ENCODE data around the gene LRIT3.
A peak's percentile ranks its signal among the peaks of the same experiment; 100 is the strongest.

LRIT3 gene, protein sequence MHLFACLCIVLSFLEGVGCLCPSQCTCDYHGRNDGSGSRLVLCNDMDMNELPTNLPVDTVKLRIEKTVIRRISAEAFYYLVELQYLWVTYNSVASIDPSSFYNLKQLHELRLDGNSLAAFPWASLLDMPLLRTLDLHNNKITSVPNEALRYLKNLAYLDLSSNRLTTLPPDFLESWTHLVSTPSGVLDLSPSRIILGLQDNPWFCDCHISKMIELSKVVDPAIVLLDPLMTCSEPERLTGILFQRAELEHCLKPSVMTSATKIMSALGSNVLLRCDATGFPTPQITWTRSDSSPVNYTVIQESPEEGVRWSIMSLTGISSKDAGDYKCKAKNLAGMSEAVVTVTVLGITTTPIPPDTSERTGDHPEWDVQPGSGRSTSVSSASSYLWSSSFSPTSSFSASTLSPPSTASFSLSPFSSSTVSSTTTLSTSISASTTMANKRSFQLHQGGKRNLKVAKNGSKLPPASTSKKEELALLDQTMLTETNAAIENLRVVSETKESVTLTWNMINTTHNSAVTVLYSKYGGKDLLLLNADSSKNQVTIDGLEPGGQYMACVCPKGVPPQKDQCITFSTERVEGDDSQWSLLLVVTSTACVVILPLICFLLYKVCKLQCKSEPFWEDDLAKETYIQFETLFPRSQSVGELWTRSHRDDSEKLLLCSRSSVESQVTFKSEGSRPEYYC

DNA sequence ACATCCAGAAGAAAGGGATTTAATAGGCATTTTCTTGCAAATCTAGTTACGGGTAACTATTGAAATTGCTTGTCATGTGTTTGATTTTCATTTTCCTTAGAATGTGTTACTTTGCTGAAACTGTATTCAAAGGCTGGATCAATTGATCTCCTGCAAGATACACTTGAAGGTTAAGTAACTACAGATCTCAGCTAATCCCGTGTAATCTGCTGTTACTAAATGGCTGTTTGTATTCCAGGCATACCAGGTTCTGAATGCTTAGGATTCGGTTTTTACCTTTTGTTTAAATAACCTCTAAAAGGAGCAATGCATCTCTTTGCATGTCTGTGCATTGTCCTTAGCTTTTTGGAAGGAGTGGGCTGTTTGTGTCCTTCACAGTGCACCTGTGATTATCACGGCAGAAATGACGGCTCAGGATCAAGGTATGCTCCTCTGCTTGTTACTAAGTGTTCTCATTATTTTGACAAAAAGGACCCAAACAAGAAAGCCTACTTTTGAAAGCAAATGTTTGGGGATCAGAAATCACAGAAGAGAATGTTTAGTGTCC is at the start of gene LRIT3:
LRIT3 (plus strand) TSS at position 212 of the 547 bp plus-strand sequence; CDS start at position 307, 95 bp downstream.
- no peak for DNase-seq

DNA sequence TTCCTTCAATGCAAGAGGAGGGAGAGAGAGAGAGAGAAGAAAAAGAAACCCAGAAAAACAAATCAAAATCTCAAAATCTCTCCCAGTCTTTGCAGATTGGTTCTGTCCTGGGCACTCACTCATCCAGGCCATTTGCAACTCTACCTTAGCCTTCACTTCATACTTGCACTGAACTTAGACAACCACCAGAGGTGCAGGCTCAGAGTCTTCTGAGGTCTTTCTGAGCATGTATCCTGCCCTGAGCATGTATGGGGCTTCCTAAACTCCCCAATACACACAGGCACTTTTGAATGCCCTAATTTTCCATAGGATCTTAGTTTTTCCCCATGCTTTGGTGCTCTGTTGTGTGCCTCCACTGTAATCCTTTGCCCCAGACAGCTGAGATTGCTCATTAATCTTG is 49.0 kb upstream of the LRIT3 start:
- no peak for DNase-seq

DNA sequence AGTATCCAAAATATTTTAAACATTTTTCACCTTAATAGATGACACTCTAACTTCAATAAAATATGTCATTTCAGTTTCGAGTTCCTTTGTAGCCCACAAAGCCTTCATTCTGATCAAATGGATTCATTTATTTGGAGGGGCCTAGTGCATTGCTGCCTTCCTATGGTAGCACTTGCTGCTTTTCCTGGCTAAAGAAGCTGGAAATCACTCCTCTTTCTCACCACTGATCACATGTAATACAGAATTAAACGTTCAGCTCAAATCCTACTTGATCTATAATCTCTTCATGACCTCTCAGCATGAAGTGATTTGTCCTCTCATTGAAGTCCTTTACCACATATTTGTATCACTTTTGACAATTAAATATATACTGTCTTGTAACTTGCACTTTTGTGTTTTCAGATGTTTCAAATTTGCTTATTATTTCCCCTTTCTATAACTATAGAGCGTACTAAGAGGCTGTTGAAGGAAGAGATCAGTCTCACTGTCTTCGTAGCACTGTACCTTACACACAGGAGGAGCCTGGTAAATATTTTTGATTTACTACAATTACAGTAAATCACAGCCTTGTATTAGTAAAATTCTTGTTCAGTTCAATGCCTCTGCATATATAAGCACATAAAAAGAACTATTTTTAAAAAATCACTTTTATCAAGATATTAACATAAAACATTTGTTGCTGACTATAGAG is 46.7 kb upstream of the LRIT3 start:
- no peak for DNase-seq

GRCh38 chr4:109801895-109802319 is 46.0 kb upstream of the LRIT3 start, which contains the start of gene CFI:
CFI (minus strand) TSS chr4:109801999; CDS start chr4:109801971, 28 bp downstream.
- DNase-seq, result no peak

DNA sequence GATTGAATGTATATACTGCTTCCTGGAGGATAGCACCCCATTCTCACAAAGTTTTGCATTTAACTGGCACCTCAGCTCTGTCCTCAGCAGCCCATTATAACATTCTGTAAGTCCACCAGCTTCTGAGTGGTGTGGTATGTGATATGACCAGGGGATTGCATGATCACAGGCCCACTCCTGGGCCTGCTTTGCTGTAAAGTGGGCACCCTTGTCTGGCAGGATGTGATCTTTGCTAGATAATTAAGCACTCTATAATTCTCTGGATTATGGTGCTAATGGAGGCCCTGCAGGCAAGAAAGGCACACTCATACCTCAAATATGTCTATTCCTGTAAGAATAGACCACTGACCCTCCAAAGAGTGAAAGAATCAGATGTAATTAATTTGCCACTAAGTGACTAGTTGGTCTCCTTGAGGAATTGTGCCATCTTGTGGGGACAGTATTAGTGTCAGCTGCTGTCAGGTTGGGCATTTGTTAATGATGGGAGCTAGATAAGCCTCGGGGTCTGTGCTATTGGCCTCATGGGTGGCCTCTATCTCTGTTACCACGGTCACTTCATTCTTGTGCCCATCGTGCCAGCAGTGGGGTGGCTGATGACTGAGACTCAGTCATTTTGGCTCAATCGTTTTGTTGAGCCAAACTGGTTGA is 43.9 kb upstream of the LRIT3 start:
- DNase-seq, result no peak

- no peak for DNase-seq
Observed at GRCh38 chr4:109809655-109810054, 38.3 kb upstream of the LRIT3 start.

- DNase-seq, result no peak
Observed at GRCh38 chr4:109810552-109811387, 37.1 kb upstream of the LRIT3 start.

- DNase-seq, result no peak
Observed at GRCh38 chr4:109811707-109812106, 36.2 kb upstream of the LRIT3 start.

DNA sequence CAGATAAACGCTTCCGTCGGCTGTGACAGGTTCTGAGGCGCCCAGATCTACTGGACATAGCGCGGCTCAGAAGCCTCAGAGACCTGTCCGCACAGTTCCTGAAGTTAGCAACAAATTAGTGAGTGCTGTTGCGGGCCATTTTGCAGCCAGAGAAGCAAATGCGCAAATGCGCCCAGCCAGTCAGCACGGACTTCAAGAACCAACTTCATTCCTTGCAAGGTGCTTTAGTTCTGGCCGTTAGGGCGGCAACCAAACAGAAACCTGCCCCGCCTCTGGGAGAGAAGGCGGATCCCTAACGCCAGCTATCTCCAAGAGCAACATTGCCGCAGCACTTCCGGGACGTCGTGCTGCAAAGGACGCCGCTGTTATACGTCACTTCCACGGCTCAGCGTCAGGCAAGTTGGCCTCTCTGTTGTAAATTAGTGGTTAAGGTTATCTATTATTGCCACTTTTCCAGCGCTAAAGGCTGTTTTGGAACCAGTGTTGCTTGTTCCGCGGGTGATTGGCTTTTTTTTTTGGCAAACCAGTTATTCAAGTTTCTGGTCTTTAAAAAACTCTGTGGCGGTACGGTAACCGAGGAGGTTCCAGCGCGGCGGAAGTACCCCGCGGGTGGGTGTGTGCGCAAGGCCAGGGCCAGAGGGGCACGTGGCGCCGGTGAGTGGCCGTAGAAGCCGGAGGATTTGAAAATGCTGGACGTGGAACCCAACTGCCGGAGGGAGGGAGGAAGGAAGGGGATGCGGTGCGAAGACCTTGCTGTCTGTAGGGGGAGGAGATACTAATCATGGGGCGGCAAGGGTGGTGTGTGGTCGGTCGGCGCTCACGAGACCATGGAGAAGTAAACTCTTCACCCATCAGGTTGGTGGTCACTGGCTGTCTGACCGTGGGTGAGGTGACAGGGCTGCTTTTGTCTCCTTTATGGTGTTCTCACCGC is 32.5 kb upstream of the LRIT3 start, which contains the start of gene GAR1:
GAR1 (plus strand) TSS at position 612 of the 931 bp plus-strand sequence. CDS start 403 bp downstream, outside the sequence.
- peak; percentile 87 to 89 for DNase-seq

- peak; percentile 53 to 60 for DNase-seq
Observed at GRCh38 chr4:109816082-109816442, 31.8 kb upstream of the LRIT3 start.

GRCh38 chr4:109816894-109817293 is 31.0 kb upstream of the LRIT3 start:
- DNase-seq, result no peak

GRCh38 chr4:109818268-109818667 is 29.6 kb upstream of the LRIT3 start:
- no peak for DNase-seq

DNA sequence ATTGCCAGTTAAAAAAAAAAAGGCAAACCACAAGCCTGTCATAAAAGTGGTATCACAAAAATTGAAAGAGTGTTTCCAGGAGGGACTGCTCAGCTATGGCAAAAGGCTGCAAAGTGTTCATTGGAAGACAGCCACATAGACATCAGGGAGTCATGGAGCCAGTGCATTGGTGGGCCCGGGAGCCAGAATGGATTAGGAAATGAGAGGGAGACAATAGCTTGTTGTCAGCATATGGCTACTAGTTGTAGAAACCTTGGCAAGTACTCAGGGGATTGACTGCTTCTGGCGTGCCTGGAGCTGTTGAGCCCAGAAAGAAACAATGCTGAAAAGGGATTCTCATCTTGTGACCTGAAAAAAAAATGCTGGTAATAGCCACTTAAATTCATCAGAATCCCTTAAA is 27.3 kb upstream of the LRIT3 start:
- DNase-seq, result no peak

DNA sequence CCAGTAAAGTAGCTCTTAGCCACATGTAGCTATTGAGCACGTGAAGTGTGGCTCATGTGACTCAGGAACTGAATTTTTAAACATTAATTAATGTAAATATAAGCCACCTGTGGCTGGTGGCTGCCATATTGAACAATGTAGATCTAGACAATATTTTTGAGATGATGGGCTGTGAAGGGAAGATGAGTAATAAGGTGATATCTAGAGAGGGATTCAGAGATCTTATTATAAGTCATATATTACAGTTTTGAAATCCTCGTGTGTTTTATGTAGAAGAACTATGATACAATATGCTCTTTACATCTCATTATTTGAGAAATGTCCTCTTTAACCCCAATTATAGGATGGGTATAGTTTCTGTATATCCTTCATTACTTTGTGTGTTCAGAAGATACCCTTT is 26.7 kb upstream of the LRIT3 start:
- no peak for DNase-seq

DNA sequence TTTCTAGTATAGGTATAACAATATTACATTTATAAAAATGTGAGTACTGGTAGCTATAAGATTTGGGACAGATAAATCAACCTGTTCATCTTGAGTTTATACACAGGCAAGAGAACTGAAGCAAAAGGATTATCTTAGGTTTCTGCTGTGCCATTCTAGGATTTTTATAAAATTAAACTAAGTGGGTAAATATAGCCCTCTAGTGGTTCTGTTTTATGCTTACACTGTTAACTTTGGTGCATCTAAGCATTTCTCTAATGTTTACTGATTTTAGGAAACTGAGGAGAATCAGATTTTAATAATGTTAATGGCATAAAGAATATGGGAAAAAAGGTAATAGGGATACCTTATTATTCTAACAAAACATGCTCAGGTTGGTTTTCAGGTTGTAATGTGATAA is 21.2 kb upstream of the LRIT3 start:
- no peak for DNase-seq

DNA sequence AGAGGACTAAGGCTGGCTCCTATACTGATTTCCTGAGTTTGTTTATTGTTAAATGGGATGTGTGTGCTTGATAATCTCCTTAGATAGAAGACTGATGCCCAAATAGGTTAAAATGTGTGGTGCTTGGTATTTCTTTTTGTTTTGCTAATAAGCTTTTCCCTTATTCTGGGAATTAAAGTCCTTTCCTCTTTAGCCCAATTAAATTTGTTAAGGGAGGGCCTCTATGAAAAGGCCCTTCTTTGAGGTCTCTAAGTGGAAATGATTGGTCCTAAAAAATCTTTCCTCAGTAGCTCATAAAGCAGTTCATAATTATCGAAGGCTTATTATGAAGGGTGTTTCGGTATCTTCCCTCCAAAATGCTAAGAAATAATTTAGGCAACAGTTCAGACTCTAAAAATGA is 20.2 kb upstream of the LRIT3 start, which contains the start of gene RRH:
RRH (plus strand) TSS at position 301 of the 400 bp plus-strand sequence; CDS start at position 357, 56 bp downstream.
- DNase-seq, result no peak

- DNase-seq, result no peak
Observed at GRCh38 chr4:109833756-109834155, 14.2 kb upstream of the LRIT3 start.

GRCh38 chr4:109836985-109837384 is 10.9 kb upstream of the LRIT3 start:
- no peak for DNase-seq

DNA sequence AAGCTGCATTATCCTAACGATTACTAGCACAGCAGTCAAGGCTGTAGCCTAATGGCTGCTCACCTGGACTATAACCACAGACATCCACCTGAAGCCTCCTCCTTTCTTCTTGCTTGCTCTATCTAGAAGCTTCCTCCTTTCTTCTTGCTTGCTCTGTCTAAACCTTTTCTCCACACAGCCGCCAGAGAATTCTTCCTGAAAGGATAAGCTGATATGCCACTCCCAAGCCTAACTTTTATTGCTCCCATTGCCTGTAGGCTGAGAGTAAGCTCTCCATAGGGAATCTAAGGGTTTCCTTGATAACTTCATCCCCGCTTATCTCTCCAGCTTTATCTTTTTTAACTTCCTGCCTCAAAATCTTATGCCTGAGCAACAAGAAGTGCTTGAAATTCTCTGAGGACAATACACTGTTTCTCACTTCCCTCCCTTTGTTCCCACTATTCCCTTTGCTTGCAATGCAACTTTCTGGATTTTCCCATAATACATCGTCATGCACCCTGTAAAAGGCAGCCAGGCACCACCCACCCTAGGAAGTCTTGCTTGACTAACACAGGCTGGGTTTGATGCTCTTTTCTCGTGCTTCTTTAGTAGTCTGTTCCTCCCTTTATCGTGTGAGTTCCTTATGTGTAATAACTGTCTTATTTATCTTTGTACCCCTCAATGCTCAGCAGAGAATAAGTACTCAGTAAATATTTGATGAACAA is 1.4 kb upstream of the LRIT3 start:
- no peak for DNase-seq

DNA sequence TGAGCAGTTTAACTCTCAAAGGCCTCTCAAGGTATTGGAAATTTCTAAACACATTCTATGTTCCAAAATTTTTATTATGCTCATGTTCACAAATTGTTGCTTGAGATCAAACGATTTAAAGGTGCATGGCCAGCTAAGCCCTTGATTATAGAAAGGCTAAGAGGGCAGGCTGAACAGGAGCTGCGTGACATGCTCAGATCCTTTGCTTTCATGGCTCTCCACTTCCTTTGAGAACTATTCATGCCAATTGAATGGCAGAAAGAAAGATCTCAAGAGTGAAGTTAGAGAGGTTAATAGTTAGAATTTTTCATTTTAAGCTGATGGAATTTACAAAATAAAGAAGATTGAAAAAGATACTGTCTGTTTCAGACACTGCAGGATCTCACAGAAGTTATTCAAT is 594 bp downstream of the LRIT3 start:
- DNase-seq, result no peak
